Kidney (tissue), 14 donors: Measurements from ENCODE around the gene PHYKPL. TPM values are rescaled to one million over a fixed set of nuclear protein-coding genes. Genes with fewer than 3 reads are reported as not detected.
"Not testable (repeated sequence)": the region's sequence is repeated elsewhere in the genome, so short reads cannot be mapped to it uniquely, and the experiment has no call there.

Source experiments
- DNase-seq, 5 donors: peaks; one replicate each; pipeline ENCODE4 v3.0.0-alpha.2; 2013 to 2020
- FAIRE-seq: peaks from 2 replicates; lab custom pipeline; 2012; peaks lifted over from hg19 to GRCh38; lab: Jason Lieb, UNC
- H3K27ac ChIP-seq, 2 donors: one replicate each; pipeline ENCODE4 v1.7.0; 2013; ENCODE audit warnings: low read depth in 2 of 2, low read length in 2 of 2, inconsistent platforms in 1 of 2
- H3K27me3 ChIP-seq: one replicate; pipeline ENCODE4 v1.7.1; 2013; ENCODE audit warnings: low read length, inconsistent platforms; ENCODE audit not compliant: control insufficient read depth, insufficient read depth
- H3K36me3 ChIP-seq, 3 donors: one replicate each; pipeline versions ENCODE4 v1.7.0 to v1.7.1; 2013; ENCODE audit warnings: low read length in 3 of 3, control low read depth in 1 of 3, inconsistent platforms in 1 of 3; ENCODE audit not compliant: insufficient read depth in 3 of 3, control insufficient read depth in 2 of 3
- H3K4me1 ChIP-seq, 3 donors: one replicate each; pipeline versions ENCODE4 v1.7.0 to v1.7.1; 2013; ENCODE audit warnings: low read length in 3 of 3, inconsistent platforms in 1 of 3, low read depth in 1 of 3; ENCODE audit not compliant: control insufficient read depth in 2 of 3, insufficient read depth in 2 of 3
- H3K4me3 ChIP-seq, 3 donors: one replicate each; pipeline versions ENCODE4 v1.7.0 to v1.8.1; 2013; ENCODE audit warnings: low read length in 3 of 3, control low read depth in 1 of 3, inconsistent platforms in 1 of 3
- H3K9ac ChIP-seq, 3 donors: one replicate each; pipeline versions ENCODE4 v1.7.0 to v1.7.1; 2013; ENCODE audit warnings: low read length in 3 of 3, control low read depth in 1 of 3, inconsistent platforms in 1 of 3
- H3K9me3 ChIP-seq, 3 donors: one replicate each; pipeline versions ENCODE4 v1.7.0 to v1.7.1; 2013; ENCODE audit warnings: low read length in 3 of 3, control low read depth in 1 of 3, inconsistent platforms in 1 of 3; ENCODE audit not compliant: control insufficient read depth in 2 of 3, insufficient read depth in 1 of 3
- intact Hi-C: fragments of 100-400 bp; cut with DNase I; formaldehyde crosslinking; loops from one replicate; pipeline ENCODE4 v1.11.1; 2022
- polyA plus RNA-seq: library from polyadenylated mRNA; stranded (reverse); fragments of 350-450 nt; fragmentation: Illumina TruSeq; extraction: RNeasy Lipid Tissue Mini Kit (QIAGEN cat#74804); gene quantifications from one replicate; pipeline ENCODE4 v1.2.3, GENCODE V29; 2014; ENCODE audit warnings: low read depth, low replicate concordance; ENCODE audit not compliant: insufficient read depth
- total RNA-seq: library from RNA; stranded (reverse); fragmentation: NEBNext Ultra II Directional; extraction: Animal tissue kit (Norgen Biotek cat#: 25700); gene quantifications from one replicate; pipeline ENCODE4 v1.2.1, GENCODE V29; 2021
- TF ChIP-seq, protein P1 (sequence below): IDR thresholded peaks from 3 replicates; pipeline ENCODE4 v1.5.1; 2012; ENCODE audit warnings: mild to moderate bottlenecking, moderate library complexity, borderline replicate concordance; ENCODE audit not compliant: insufficient read depth; ENCODE audit errors: extremely low read depth
- donor health status: control.
- donor health status: control.
- donor health status: control.
- donor health status: control.
- donor health status: control.
- donor health status: DM: yes; HTN: yes; CAD: no.
- donor health status: Normal renal cell carcinoma (clear cell type).

Gene PHYKPL
- total and polyA plus RNA-seq, 2 donors from 2014 or later, result 35.3 to 116 TPM

DNA sequence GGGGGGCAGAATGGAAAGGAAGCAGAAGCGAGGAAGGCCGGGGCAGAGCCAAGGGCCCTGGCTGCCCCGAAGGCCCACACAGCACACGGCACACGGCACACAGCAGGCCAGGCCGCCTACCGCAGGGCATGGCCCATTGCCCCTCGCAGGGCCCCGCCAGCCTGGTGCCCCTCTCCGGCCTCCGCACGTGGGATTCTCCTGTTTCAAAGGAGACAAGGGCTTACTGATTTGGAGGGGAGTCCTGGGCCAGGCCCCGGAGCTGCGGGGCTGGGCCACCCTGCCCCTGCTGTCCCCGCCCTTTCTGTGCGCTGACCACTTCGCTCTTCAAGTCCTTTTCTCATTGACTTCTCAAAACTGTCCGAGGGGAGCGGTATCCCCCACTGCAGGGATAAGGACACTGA is 7.7 kb upstream of the PHYKPL start:
- intact Hi-C loops, result no loop called here
- peak in 1 of 5 donors; percentile 62 for DNase-seq
- Histone ChIP-seq H3K27ac (peak overlapping the region in 1 of 2 donors; percentile 67), H3K9me3 (no peaks in the 10 kb centered on the region), H3K4me1 (peaks cover 0 to 29% (median 6%) of the 10 kb centered on the region in 3 donors), H3K4me3 (no peak overlapping the region), H3K36me3 (no peaks in the 10 kb centered on the region), H3K27me3 (no peaks in the 10 kb centered on the region), H3K9ac (no peak overlapping the region)
- FAIRE-seq, result no peak
- TF ChIP-seq, protein P1, sequence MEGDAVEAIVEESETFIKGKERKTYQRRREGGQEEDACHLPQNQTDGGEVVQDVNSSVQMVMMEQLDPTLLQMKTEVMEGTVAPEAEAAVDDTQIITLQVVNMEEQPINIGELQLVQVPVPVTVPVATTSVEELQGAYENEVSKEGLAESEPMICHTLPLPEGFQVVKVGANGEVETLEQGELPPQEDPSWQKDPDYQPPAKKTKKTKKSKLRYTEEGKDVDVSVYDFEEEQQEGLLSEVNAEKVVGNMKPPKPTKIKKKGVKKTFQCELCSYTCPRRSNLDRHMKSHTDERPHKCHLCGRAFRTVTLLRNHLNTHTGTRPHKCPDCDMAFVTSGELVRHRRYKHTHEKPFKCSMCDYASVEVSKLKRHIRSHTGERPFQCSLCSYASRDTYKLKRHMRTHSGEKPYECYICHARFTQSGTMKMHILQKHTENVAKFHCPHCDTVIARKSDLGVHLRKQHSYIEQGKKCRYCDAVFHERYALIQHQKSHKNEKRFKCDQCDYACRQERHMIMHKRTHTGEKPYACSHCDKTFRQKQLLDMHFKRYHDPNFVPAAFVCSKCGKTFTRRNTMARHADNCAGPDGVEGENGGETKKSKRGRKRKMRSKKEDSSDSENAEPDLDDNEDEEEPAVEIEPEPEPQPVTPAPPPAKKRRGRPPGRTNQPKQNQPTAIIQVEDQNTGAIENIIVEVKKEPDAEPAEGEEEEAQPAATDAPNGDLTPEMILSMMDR, result no peak

DNA sequence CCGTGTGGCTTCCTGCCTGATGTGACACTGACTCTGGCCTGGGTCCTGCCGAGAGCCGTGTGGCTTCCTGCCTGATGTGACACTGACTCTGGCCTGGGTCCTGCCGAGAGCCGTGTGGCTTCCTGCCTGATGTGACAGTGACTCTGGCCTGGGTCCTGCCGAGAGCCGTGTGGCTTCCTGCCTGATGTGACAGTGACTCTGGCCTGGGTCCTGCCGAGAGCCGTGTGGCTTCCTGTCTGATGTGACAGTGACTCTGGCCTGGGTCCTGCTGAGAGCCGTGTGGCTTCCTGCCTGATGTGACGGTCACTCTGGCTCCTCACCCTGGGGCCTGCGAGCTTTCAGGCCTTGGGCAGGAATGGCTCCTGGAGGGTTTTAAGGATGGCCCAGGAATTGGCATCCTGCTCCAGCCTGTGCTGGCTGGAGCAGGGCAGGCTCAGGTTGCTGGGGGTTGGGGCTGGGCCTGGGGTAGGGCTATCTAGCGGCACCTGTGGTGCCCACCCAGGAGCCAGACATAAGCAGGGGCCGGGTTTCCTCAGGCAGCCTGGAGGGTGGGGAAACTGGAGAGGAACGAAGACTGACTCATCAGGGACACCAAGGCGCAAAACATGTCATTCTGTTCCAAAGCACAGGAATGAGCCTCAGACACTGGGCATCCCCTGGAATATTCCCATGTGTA is 7.2 kb upstream of the PHYKPL start:
- DNase-seq, result peak in 1 of 5 donors; percentile 66
- peak overlapping the region in 1 of 2 donors; percentile 67 for H3K27ac ChIP-seq
- FAIRE-seq, H3K9me3 ChIP-seq, H3K9ac ChIP-seq, H3K36me3 ChIP-seq, intact Hi-C loops, H3K27me3 ChIP-seq, H3K4me3 ChIP-seq: not testable (repeated sequence)
- H3K4me1 ChIP-seq, result peaks cover 0 to 32% (median 6%) of the 10 kb centered on the region in 3 donors

DNA sequence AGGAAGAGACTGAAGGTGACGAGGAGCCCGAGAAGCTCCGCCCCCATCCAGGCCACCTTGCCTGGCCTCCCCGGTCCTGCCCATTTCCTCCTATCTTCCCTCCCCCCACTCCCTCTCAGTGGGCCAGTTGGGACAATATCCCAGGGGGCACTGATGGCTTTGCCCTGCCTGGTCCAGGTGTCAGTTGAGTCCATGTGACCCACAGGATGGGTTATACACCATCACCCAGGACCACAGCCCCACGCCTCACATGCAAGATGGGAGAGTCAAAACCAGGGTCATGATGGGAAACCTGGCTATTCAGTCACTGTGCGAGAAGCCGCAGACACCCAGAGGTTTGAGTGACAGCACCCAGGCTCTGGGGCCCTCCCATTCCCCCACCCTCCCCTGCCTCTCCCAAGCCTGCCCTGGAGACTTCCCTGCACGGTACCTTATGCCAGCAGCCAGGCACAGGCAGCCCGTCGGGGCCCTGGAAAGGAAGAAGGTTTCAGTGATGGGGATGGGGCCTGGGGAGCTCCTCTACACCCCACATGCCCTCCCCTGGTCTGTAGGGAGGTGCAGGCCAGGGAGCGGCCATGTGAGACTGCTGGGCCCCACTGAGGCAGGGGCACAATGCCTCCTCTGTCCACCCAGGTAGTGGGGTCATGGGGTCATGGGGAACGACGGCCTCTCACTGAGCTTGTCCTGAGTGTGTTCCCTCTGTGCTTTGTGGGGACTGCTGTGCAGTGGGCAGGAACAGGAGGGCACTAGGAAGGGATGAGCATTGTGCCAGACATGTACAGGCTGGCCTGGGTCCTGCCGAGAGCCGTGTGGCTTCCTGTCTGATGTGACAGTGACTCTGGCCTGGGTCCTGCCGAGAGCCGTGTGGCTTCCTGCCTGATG is 6.3 kb upstream of the PHYKPL start:
- Histone ChIP-seq H3K4me3 (no peak overlapping the region), H3K36me3 (no peaks in the 10 kb centered on the region), H3K27ac (peak overlapping the region in 1 of 2 donors; percentile 68), H3K4me1 (peaks cover 0 to 34% (median 6%) of the 10 kb centered on the region in 3 donors), H3K27me3 (no peaks in the 10 kb centered on the region), H3K9me3 (no peaks in the 10 kb centered on the region), H3K9ac (no peak overlapping the region)
- TF ChIP-seq, protein P1, result no peak
- FAIRE-seq (no peak), DNase-seq (peak in 1 of 5 donors; percentile 64)
- intact Hi-C loops, result no loop called here

DNA sequence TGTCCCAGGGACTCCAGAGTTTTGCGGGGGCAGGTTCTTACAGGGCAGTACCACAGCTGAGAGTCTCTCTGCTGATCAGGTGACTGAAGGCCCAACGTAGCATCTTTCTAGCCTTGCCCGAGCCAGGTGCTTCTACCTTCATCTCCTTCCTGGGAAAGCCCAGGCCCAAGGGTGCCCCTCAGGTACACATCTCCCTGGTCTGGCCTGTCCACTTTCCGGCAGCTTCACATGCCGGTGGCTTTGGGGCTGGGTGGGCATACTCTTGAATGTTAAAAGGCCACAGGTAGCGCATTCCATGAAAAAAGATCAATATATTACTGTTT is 5.7 kb upstream of the PHYKPL start:
- no peak for FAIRE-seq
- Histone ChIP-seq H3K9me3 (no peaks in the 10 kb centered on the region), H3K9ac (no peak overlapping the region), H3K36me3 (no peaks in the 10 kb centered on the region), H3K4me3 (no peak overlapping the region), H3K27ac (peak overlapping the region in 1 of 2 donors; percentile 9), H3K4me1 (peaks cover 0 to 34% (median 6%) of the 10 kb centered on the region in 3 donors), H3K27me3 (no peaks in the 10 kb centered on the region)
- TF ChIP-seq, protein P1, result no peak
- peak in 1 of 5 donors; percentile 33 for DNase-seq
- intact Hi-C loops, result no loop called here
